Endometrial microvascular endothelial cells (primary cell): ENCODE results near the gene NAPB. TPM values are rescaled to one million over a fixed set of nuclear protein-coding genes. Genes with fewer than 3 reads are reported as not detected.

Experiments
- in situ Hi-C: cut with HindIII; loops from 2 replicates; pipeline ENCODE4 v1.10.0; 2017; ENCODE audit warnings: low sequenced_read_pairs, low pct_unique_long_range_greater_than_20kb; ENCODE audit errors: inconsistent ontology term
- total RNA-seq: library from RNA; depleted of rRNA; stranded (reverse); fragments of >200 nt; gene quantifications from one replicate; pipeline ENCODE4 v1.2.3, GENCODE V29; 2015; ENCODE audit errors: inconsistent ontology term

Gene NAPB
- total RNA-seq, 1 donor from 2014 or later: 7.6 TPM

DNA sequence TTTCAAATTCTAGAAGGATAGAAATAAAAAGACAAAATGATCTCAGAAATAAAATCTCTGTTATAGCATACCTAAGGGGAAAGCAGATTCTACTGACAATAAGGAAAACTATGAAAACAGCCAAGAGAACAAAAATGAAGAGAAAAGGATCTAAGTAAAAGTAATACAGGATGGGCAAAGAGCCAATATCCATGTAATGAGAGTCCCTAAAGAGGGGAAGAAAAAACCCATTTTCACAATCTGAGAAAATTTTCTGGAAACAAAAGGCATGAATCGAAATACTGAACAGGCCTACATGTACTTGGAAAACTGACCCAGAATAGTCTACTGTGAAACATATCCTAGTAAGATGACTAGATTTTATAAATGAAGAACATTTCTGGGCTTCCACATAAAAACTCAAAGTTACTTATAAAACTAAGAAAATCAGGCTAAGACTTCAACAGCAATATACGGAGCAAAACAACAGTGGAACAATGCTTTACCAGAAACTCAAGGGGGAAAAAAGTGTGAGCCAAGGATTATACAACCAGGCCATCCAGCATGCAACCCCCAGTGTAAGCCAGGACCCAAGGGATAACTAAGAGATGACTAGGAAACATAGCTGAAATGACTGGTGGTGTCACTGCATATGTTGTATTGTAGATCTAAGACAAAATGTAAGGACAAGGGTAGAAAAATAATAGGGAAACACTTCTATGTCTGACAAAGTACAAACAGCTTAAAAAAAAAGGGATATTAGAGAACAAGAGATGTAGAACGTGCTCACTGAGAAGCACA lies 10.2 kb downstream of the NAPB start:
- in situ Hi-C loops: no loop called here

DNA sequence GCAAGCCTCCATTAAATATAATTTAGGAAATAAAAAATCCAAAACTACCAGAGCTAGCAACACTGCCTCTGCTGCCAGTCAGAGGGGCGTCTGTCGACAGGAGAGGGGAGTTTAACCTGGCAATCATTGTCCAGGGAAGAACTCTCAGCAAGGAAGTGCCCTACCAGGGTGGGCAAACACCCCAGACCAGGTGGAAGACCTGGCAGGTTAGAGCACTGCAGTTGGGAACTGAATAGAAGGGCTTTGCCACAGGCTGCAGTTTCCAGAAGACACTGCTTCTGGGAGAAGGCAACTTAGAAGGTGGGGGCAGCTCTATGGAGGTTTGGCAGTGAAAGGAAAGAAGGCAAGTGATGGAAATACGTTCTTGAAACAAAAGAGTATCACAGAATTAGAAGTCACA lies 11.5 kb downstream of the NAPB start:
- in situ Hi-C loops: no loop called here

DNA sequence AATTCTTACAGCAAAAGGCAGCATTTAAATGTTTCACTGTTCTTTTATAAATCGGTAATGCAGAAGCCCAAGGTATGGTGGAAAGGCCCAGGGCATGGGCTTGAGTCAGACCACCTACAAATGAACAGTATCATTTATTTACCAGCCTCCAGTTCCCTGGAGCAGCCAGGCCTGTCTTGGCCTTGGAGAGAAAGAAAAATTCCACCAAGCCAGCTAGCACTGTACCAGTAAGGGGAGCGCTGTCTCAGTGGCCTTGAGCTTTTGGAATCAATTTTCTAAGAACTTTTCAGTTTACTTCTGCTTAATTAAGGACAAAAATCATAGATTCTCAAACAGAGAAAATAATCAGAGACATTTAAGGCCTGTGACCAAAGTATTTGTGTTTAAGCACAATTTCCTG lies 12.3 kb downstream of the NAPB start:
- in situ Hi-C loops: no loop called here

DNA sequence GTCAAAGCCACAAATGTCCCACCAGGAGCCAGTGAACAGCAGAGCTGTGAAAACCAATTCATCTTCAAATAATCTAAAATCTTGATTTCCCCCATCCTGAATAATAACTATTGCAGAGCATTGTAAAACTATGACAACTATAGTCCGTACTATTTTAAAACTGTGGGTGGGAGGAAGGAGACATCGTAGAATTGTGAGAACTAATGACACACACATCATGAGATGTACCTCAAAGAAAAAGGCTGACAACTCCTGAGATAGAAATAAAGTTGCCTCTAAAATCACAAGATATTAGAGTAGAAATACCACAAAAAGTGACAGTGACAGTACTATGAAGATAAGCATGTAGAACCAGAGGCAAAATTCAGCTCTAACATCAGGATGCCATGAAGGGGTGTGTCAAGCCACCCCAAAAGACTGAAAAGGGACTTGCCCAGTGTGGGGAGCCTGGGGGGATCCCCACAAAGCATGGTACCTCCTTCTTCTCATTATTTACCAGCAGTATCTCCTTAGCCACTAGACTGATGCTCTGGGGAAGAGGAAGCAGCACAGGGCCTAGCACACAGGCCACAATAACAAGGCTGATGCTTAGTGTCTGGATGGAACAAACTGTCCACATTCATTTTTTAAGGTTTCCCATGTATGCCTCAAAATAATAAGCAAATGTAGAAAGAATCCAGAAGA lies 13.4 kb downstream of the NAPB start:
- in situ Hi-C loops: no loop called here

DNA sequence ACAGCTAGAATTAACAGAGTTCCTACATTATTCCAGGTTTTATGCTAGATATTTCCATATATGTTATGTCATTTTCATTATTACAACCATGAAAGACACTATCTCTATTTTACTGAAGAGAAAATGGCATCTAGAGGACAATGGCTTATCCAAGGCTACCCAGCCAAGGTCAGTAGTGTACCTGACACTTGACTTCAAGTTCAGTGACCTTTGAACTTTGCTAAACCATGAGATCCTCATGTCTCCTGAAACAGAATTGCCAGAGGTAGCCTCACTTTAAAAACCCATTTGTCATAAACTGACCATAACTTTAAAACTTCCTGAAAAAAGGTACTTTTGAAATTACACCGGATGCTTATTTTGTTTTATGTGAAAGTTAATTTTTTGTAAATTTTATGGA lies 14.4 kb downstream of the NAPB start:
- in situ Hi-C loops: no loop called here

DNA sequence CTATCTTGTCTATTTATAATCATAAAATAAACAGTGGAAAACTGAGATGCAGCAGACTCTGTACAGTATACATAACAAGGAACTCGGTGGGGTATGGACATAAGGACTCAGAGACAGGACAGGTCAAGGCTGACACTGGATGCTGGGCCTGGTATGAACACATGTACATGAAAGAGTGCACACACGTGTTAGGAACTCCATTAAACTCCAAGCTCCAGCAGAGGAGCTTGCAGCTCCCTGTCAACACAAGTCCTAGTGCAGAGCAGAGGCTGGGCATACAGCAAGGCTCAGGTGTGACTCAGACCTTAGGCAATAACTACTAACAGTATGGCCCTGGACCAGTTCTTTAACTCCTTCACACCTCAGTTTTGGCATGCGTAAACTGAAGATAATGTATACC lies 17.1 kb downstream of the NAPB start:
- in situ Hi-C loops: no loop called here

DNA sequence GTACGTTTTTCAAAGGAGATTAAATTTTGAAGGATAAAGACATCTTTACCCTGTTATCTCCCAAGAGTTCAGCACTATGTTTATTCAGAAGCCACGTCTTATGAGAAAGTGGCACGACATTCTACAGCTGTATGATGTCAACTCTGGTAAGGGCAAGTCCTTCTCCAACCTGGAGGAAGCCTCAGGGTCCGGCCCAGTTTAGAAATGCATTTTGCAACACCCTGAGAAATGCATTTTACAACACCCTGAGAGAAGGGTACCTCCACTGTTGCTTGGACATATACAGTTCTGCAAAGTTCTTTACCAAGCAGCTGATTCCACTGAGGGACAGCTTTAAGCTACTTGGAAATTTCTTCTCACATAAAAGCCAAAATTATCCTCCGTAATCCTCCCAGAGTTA lies 17.5 kb downstream of the NAPB start:
- in situ Hi-C loops: no loop called here

DNA sequence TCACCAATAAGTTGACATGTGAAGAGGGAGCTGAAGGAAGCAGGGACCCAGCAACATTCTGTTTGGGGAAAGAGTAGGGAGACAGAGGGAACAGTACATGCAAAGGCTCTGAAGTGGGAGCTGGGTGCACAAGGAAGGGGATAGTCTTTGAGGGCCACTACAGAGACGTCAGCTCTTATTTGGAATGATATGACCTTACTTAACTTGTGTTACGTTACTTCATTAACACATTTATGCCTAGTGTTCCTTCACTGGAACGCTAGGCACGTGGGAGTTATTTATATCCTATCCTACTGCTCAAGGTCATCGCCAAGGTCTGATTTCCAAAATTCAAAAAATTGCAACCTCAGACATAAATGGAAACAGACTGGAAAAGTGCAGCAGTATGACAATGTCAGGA lies 20.2 kb downstream of the NAPB start:
- in situ Hi-C loops: no loop called here

DNA sequence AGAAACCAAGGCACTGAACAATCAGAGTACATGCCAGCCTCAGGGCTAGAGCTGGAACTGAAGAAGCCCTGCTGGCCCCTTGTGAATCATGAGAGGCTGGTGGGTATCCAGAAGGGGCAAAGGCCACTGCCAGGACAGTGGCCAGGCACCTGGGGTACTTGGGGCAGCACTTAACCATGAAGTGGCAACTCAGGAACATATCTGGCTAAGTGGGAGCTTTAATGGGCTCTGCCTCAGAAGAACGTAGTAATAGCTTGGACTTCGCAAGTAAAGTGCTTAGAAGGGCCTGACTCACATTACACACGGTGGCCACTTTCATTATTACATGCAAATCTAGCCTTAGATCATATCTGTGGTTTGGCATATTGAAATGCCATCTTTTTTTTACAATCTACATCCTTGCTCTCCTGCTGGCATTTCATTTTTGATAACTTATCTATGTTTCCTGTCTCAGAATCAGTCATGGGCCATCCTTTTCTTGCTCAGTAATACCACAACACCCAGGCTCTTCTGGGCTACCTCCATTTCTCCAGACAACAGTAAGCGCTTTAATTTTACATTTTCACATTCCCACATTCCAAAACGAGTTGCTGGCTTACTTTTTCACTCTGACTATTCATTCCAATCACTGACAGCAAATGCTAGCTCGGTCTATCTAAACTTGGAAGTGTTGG lies 21.6 kb downstream of the NAPB start:
- in situ Hi-C loops: no loop called here

DNA sequence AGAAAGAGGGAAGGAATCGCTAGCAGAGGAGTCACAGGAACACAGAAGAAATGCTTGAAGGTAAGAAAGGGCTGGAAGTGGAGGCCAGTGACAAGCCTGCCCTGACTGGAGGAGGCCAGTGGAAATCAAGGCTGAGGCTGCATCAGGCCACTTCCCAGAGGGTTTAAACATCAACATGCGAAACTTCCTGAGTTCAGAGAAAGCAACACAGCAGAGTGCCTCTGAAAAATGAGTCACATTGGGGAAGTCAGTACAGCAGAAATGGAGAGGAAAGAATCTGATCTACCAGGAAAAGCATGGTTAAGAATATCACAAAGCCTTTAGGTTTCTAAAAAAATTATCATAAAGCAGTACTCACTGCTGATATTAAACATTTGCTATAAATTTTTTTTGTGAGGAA lies 23.3 kb downstream of the NAPB start:
- in situ Hi-C loops: no loop called here

DNA sequence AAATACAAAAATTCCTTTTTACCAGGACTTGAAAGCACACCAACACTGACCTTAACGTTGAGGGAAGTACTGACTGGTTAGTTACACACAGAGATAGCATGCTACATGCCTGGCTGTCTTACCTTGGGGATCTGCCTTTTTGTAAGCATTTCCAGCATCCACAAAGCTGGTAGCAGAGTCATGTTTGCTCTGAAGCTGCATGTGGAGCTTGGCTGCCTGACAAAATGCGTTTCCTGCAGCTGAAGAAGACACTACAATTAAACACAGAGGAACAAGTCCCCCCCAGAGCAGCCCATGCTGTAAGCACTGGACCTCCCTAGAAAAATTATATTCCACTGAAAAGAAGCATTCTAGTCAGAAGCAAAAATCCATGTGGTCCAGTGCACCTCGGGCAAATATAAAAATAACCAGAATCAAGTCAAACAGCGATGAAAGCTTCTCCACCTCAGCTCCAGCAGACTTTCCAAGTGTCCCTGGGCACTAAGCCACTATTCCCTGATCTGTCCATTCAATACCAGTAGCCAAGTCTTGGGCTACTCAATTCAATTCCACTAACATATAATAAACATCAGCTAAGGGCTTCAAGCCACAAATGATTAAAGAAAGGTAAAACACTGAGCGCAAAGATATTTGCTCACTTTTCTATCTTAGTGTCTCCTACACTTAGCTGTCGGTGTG lies 24.2 kb downstream of the NAPB start:
- in situ Hi-C loops: no loop called here

DNA sequence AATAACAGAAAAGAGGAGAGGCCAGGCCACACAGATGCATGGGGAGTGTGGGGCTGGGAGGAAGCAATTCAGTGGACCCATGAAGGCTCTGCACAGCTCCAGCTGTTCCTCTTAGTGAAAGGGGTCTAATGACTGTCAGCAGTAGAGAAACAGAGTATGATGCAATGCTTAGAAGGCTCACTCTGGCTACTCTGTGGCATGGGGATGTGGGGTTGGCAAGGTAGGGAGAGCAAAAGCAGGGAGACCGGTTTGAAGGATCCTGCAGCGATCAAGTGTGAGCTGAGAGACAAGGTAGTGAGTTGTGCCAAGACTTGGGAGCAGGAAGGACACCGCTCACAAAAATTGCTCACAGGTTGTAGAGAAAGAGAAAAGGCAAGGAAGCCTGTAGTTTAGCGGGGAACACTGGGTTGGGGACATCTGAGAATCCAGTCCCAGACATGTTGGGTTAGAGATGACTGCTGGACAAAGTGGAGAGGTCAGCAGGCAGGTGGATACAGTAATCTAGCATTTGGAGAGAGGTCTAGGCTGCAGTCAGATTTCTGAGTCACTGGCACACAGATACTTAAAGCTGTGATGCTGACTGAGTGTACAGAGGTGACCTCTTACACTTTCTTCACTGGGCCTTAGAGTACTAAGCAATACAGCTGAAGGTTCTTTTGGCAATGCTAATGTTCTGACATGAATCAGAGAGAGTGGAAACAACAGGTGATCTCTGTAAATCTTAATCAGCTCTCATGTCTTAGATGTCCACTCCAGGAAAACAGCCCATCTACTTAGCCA lies 27.1 kb downstream of the NAPB start:
- in situ Hi-C loops: no loop called here

DNA sequence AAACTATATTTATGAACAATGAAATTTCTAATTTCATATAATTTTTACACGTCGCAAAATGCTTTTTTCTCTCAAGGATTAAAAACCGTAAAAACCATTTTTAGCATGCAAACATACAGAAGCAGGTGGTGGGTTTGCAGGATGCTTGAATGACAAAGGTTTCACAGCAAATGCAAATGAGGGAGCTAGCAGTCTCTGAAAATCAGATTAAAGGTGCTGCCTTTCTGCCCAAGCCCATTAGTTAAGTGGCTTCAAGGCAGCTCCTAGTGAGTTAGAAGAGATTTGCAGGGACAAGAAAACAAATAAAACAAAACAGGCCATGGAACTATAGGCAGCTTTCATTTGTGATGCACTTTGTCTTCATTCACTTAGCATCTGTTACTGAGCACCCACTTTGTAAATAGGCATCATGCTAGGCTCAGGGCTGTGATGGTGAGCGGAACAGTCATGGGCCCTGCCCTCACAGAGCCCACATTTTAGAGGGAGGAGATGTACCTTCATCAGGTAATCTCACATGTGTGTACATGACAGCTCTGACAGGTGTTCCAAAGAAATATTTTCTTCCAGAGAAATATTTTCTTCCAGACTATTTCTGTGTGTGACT lies 29.5 kb downstream of the NAPB start:
- in situ Hi-C loops: no loop called here

DNA sequence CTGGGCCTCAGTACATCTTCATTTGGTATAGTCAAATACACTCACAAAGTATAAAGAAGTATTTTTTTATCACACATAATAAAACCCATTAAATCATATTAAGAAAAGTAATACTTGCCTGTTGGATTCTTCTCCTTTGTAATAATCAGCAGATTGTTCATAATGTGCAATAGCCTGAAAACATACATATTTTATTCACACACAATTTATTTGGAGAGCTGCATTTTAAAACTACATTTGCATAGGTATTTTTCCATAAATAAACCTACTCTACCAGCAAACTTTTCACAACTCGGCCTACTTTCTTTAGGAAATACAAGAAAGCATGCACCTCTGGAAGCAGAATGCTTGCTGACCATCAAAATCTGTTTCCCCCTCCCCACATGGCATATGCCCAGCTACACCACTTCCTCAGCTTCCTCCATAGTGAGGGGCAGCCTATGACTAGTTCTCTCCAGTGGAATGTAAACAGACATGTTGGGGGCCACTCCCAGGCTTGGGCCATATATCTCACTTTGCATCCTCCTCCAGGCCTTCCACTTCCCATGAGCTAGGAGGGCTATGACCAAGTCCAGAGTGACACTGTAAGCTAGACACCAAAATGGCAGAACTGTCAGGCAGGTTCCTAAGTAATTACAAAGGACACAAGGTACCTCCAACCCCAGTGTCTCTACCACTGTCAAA lies 31.1 kb downstream of the NAPB start:
- in situ Hi-C loops: no loop called here

DNA sequence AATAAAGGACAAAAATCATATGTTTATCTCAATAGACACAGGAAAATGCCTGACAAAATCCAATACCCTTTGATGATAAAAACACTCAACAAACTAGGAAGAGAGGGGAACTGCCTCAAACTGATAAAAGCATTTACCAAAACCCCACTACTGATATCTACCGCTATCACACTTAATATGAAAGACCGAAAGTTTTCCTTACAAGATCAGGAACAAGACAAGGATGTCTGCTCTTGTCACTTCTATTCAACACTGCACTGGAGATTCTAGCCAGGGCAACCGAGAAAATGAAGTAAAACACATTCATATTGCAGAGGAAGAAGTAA lies 34.2 kb downstream of the NAPB start:
- in situ Hi-C loops: no loop called here

DNA sequence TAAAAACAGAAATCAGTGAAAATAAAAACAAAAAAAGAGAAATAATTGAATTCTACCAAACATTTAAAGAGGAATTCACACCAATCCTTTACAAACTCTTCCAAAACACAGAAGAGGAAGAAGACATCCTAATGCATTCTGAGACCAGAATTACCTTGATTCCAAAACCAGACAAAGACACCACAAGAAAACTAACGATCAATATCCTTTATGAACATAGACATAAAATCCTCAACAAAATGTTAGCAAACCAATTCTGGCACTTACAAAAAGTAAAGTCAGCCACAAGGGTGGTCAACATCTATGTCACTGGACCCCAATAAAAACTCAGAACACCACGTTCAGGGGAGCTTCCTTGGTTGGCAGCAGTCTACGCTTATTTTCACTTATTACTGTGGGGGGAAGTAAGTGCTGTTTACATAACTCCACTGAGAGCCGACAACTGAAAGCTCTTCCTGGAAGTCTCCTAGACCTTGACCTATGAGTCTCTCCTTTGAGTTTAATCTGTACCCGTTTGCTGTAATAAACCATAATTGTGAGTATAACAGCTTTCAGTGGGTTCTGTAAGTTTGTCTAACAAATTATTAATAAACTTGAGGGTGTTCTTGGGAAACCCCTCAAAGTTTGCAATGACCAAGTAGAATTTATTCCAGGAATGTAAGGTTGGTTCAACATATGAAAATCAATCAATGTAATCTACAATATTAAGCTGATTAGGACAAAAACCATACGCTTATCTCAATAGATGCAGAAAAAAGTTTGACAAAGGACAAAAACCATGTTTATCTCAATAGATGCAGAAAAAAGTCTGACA lies 34.8 kb downstream of the NAPB start:
- in situ Hi-C loops: no loop called here

DNA sequence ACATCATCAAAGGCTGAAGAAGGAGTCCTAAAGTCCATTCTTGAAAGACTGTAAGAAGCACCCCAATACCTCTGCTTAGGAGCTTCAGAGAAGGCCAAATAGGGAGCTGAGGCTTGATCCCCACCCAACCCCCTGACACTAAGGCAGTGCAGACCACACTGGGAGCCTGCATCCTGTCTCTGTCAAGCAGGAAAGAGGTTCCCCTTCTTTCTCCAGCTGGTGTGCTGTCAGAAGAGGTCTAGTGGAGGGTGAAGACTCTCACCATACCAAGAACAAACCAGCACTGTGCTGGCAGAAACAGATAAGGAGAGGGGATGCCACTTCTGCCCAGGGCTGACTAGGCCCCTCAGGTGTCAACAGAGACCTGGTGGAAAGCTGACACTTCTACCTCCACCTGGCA lies 39.4 kb downstream of the NAPB start:
- in situ Hi-C loops: no loop called here
